NCI-H524 (cell line): ENCODE data around the gene IFT172.
"Not testable (repeated sequence)": the region's sequence is repeated elsewhere in the genome, so short reads cannot be mapped to it uniquely, and the experiment has no call there.

Source experiments
- DNase-seq, 2 experiments: peaks; one replicate each; lab custom pipeline; 2025; lab: John Stamatoyannopoulos, UW

Gene IFT172

GRCh38 chr2:27489498-27490397 lies at the start of gene IFT172:
Gene IFT172 (minus strand): TSS chr2:27489743. CDS start chr2:27489653, 90 bp downstream.
- DNase-seq, result peak; percentile 100

- DNase-seq, result not testable (repeated sequence)
Measured at GRCh38 chr2:27538839-27539450, 49.4 kb upstream of the IFT172 start.

GRCh38 chr2:27537287-27537686 lies 47.7 kb upstream of the IFT172 start:
- DNase-seq, result no peak

GRCh38 chr2:27531983-27532382 lies 42.4 kb upstream of the IFT172 start:
- no peak for DNase-seq

GRCh38 chr2:27527182-27527581 lies 37.6 kb upstream of the IFT172 start:
- DNase-seq, result no peak

- no peak for DNase-seq
Measured at GRCh38 chr2:27522400-27522945, 32.9 kb upstream of the IFT172 start.

- DNase-seq, result peak in 1 of 2 experiments; percentile 20
Measured at GRCh38 chr2:27520316-27520715, 30.8 kb upstream of the IFT172 start.

GRCh38 chr2:27518782-27519113 lies 29.2 kb upstream of the IFT172 start:
- no peak for DNase-seq

- DNase-seq, result no peak
Measured at GRCh38 chr2:27518113-27518781, 28.7 kb upstream of the IFT172 start.

- peak; percentile 10 to 48 for DNase-seq
Measured at GRCh38 chr2:27509326-27509725, 19.8 kb upstream of the IFT172 start.

GRCh38 chr2:27507293-27507692 lies 17.8 kb upstream of the IFT172 start:
- DNase-seq, result no peak

GRCh38 chr2:27506587-27506986 lies 17.0 kb upstream of the IFT172 start:
- no peak for DNase-seq

GRCh38 chr2:27502142-27502541 lies 12.6 kb upstream of the IFT172 start:
- no peak for DNase-seq

- DNase-seq, result peak; percentile 10 to 77
Measured at GRCh38 chr2:27501042-27501441, 11.5 kb upstream of the IFT172 start.

- no peak for DNase-seq
Measured at GRCh38 chr2:27498975-27499374, 9.4 kb upstream of the IFT172 start.

- DNase-seq, result no peak
Measured at GRCh38 chr2:27497288-27497627, 7.7 kb upstream of the IFT172 start.

- no peak for DNase-seq
Measured at GRCh38 chr2:27496357-27497287, 7.1 kb upstream of the IFT172 start, which contains the start of gene GCKR. Gene GCKR (plus strand): TSS chr2:27496839. CDS start chr2:27496905, 66 bp downstream.

- DNase-seq, result no peak
Measured at GRCh38 chr2:27495840-27496356, 6.4 kb upstream of the IFT172 start.

GRCh38 chr2:27494944-27495554 lies 5.5 kb upstream of the IFT172 start, which contains the start of gene FNDC4:
Gene FNDC4 (minus strand): TSS chr2:27495200. CDS start chr2:27494679, 521 bp downstream.
- DNase-seq, result no peak

GRCh38 chr2:27494284-27494943 lies 4.9 kb upstream of the IFT172 start:
- no peak for DNase-seq
